ENCODE data around the gene LDLRAD4.

The LDLRAD4 gene

GRCh38 chr18:13388586-13389490, 170.3 kb downstream of the LDLRAD4 start:
- no peak for DNase-seq (ENCODE audit: low read depth)
- no peak overlapping the region for H3K4me3 ChIP-seq (ENCODE audit: low read depth, low read length)

- no peak for DNase-seq (ENCODE audit: low read depth)
- no peak overlapping the region for H3K4me3 ChIP-seq (ENCODE audit: low read depth, low read length)
These were observed 171.1 kb downstream of the LDLRAD4 start for GRCh38 chr18:13389491-13390131.

- no peak overlapping the region for H3K4me3 ChIP-seq (ENCODE audit: low read depth, low read length)
- no peak for DNase-seq (ENCODE audit: low read depth)
These were observed 171.6 kb downstream of the LDLRAD4 start for GRCh38 chr18:13390196-13390595.

- no peak overlapping the region for H3K4me3 ChIP-seq (ENCODE audit: low read depth, low read length)
- DNase-seq (ENCODE audit: low read depth), result no peak
These were observed 172.2 kb downstream of the LDLRAD4 start for GRCh38 chr18:13390711-13391110.

GRCh38 chr18:13392029-13392750, 173.6 kb downstream of the LDLRAD4 start:
- no peak for DNase-seq (ENCODE audit: low read depth)
- no peak overlapping the region for H3K4me3 ChIP-seq (ENCODE audit: low read depth, low read length)

GRCh38 chr18:13392899-13393298, 174.3 kb downstream of the LDLRAD4 start:
- no peak overlapping the region for H3K4me3 ChIP-seq (ENCODE audit: low read depth, low read length)
- DNase-seq (ENCODE audit: low read depth), result no peak

- DNase-seq (ENCODE audit: low read depth), result no peak
- no peak overlapping the region for H3K4me3 ChIP-seq (ENCODE audit: low read depth, low read length)
These were observed 174.8 kb downstream of the LDLRAD4 start for GRCh38 chr18:13393338-13393737.

GRCh38 chr18:13394801-13395200, 176.2 kb downstream of the LDLRAD4 start:
- no peak for DNase-seq (ENCODE audit: low read depth)
- H3K4me3 ChIP-seq (ENCODE audit: low read depth, low read length), result no peak overlapping the region

- no peak for DNase-seq (ENCODE audit: low read depth)
- no peak overlapping the region for H3K4me3 ChIP-seq (ENCODE audit: low read depth, low read length)
These were observed 177.0 kb downstream of the LDLRAD4 start for GRCh38 chr18:13395577-13395976.

- H3K4me3 ChIP-seq (ENCODE audit: low read depth, low read length), result no peak overlapping the region
- DNase-seq (ENCODE audit: low read depth), result no peak
These were observed 179.1 kb downstream of the LDLRAD4 start for GRCh38 chr18:13397504-13398163.

GRCh38 chr18:13398631-13399030, 180.1 kb downstream of the LDLRAD4 start:
- no peak for DNase-seq (ENCODE audit: low read depth)

GRCh38 chr18:13399511-13399910, 181.0 kb downstream of the LDLRAD4 start:
- DNase-seq (ENCODE audit: low read depth), result no peak
- H3K4me3 ChIP-seq (ENCODE audit: low read depth, low read length), result no peak overlapping the region

More at GRCh38 chr18:13398631-13399030, 180.1 kb downstream of the LDLRAD4 start:
- H3K4me3 ChIP-seq (ENCODE audit: low read depth, low read length), result no peak overlapping the region

- H3K4me3 ChIP-seq (ENCODE audit: low read depth, low read length), result no peak overlapping the region
- no peak for DNase-seq (ENCODE audit: low read depth)
These were observed 182.2 kb downstream of the LDLRAD4 start for GRCh38 chr18:13400636-13401315.

GRCh38 chr18:13401404-13401803, 182.8 kb downstream of the LDLRAD4 start:
- DNase-seq (ENCODE audit: low read depth), result no peak
- no peak overlapping the region for H3K4me3 ChIP-seq (ENCODE audit: low read depth, low read length)

GRCh38 chr18:13401826-13402225, 183.3 kb downstream of the LDLRAD4 start:
- DNase-seq (ENCODE audit: low read depth), result no peak

GRCh38 chr18:13403786-13404549, 185.4 kb downstream of the LDLRAD4 start:
- H3K4me3 ChIP-seq (ENCODE audit: low read depth, low read length), result no peak overlapping the region
- no peak for DNase-seq (ENCODE audit: low read depth)

More at GRCh38 chr18:13401826-13402225, 183.3 kb downstream of the LDLRAD4 start:
- H3K4me3 ChIP-seq (ENCODE audit: low read depth, low read length), result no peak overlapping the region

- DNase-seq (ENCODE audit: low read depth), result no peak
- no peak overlapping the region for H3K4me3 ChIP-seq (ENCODE audit: low read depth, low read length)
These were observed 186.9 kb downstream of the LDLRAD4 start for GRCh38 chr18:13405305-13406038.
